Osteocyte (in vitro differentiated cells): ENCODE measurements around the gene PDE11A. TPM values are rescaled to one million over a fixed set of nuclear protein-coding genes. Genes with fewer than 3 reads are reported as not detected.

Experiments
- DNase-seq: peaks from one replicate; pipeline ENCODE4 v3.0.0; 2021; ENCODE audit warnings: mixed read lengths; ENCODE audit not compliant: unreplicated experiment; ENCODE audit errors: extremely low spot score
- H3K27ac Mint-ChIP-seq: one replicate; pipeline ENCODE4 v1.8.0; 2021; ENCODE audit warnings: mild to moderate bottlenecking, mixed read lengths; ENCODE audit not compliant: unreplicated experiment
- H3K27me3 Mint-ChIP-seq: one replicate; pipeline ENCODE4 v1.8.0; 2021; ENCODE audit warnings: mixed read lengths; ENCODE audit not compliant: unreplicated experiment
- H3K36me3 Mint-ChIP-seq: one replicate; pipeline ENCODE4 v1.8.0; 2021; ENCODE audit warnings: mixed read lengths; ENCODE audit not compliant: unreplicated experiment
- H3K4me1 Mint-ChIP-seq: one replicate; pipeline ENCODE4 v1.8.0; 2021; ENCODE audit warnings: mixed read lengths; ENCODE audit not compliant: unreplicated experiment
- H3K4me3 Mint-ChIP-seq: one replicate; pipeline ENCODE4 v1.8.0; 2021; ENCODE audit warnings: mild to moderate bottlenecking, moderate library complexity, mixed read lengths; ENCODE audit not compliant: unreplicated experiment
- H3K9me3 Mint-ChIP-seq: one replicate; pipeline ENCODE4 v1.8.0; 2021; ENCODE audit warnings: mixed read lengths; ENCODE audit not compliant: unreplicated experiment
- CTCF ChIP-seq: fragments of 200-600 bp; sonication (generic); IDR thresholded peaks from 2 replicates; pipeline ENCODE4 v1.5.0; 2021; ENCODE audit warnings: antibody characterized with exemption, mild to moderate bottlenecking, moderate library complexity
- total RNA-seq: library from RNA; stranded (reverse); gene quantifications from 2 replicates; pipeline ENCODE4 v1.2.1, GENCODE V29; 2021

Gene PDE11A
- total RNA-seq, 1 donor from 2014 or later: 0.05 TPM

- no peak for DNase-seq
- no peak overlapping the region for H3K4me3 Mint-ChIP-seq
- H3K4me1 Mint-ChIP-seq: no peaks in the 10 kb centered on the region
- peaks cover 11% of the 10 kb centered on the region for H3K27me3 Mint-ChIP-seq
- H3K9me3 Mint-ChIP-seq: no peaks in the 10 kb centered on the region
- no peak overlapping the region for H3K27ac Mint-ChIP-seq
- peak; percentile 54 for TF ChIP-seq CTCF
- no peaks in the 10 kb centered on the region for H3K36me3 Mint-ChIP-seq
These were observed 450.1 kb downstream of the PDE11A start for GRCh38 chr2:177622521-177622920.

- Mint-ChIP-seq H3K36me3 (no peaks in the 10 kb centered on the region), H3K4me1 (no peaks in the 10 kb centered on the region), H3K9me3 (peaks cover 8% of the 10 kb centered on the region), H3K27me3 (peaks cover 11% of the 10 kb centered on the region), H3K27ac (no peak overlapping the region), H3K4me3 (no peak overlapping the region)
- no peak for TF ChIP-seq CTCF
- DNase-seq: no peak
These were observed 452.6 kb downstream of the PDE11A start for GRCh38 chr2:177619986-177620385.

GRCh38 chr2:177619461-177619860 lies 453.1 kb downstream of the PDE11A start:
- TF ChIP-seq CTCF: no peak
- Mint-ChIP-seq H3K27me3 (peaks cover 11% of the 10 kb centered on the region), H3K4me3 (peak overlapping the region; percentile 89), H3K9me3 (peaks cover 14% of the 10 kb centered on the region), H3K36me3 (peaks cover 2% of the 10 kb centered on the region), H3K27ac (no peak overlapping the region), H3K4me1 (no peaks in the 10 kb centered on the region)
- no peak for DNase-seq

GRCh38 chr2:177618255-177619253 lies 454.0 kb downstream of the PDE11A start:
- Mint-ChIP-seq H3K4me1 (no peaks in the 10 kb centered on the region), H3K9me3 (peaks cover 14% of the 10 kb centered on the region), H3K36me3 (peaks cover 2% of the 10 kb centered on the region), H3K4me3 (peak overlapping the region; percentile 89), H3K27ac (peak overlapping the region; percentile 99), H3K27me3 (peaks cover 10% of the 10 kb centered on the region)
- TF ChIP-seq CTCF: no peak
- DNase-seq: peak; percentile 95

GRCh38 chr2:177617849-177618248 lies 454.7 kb downstream of the PDE11A start:
- H3K27ac Mint-ChIP-seq: peak overlapping the region; percentile 99
- peaks cover 14% of the 10 kb centered on the region for H3K9me3 Mint-ChIP-seq
- no peaks in the 10 kb centered on the region for H3K4me1 Mint-ChIP-seq
- H3K36me3 Mint-ChIP-seq: peaks cover 2% of the 10 kb centered on the region
- DNase-seq: no peak
- H3K27me3 Mint-ChIP-seq: peaks cover 8% of the 10 kb centered on the region
- TF ChIP-seq CTCF: no peak
- H3K4me3 Mint-ChIP-seq: peak overlapping the region; percentile 89
